Common myeloid progenitor, CD34-positive (primary cell): ENCODE measurements around the gene VPS41.

Source experiments
- CTCF ChIA-PET: fragments of 350-600 bp; sonication (Branson Sonifier 250); formaldehyde crosslinking; loops from one replicate; lab custom pipeline; 2021; ENCODE audit warnings: antibody characterized with exemption; lab: Charles Lee
- POLR2A ChIA-PET: fragments of 350-600 bp; sonication (Branson Sonifier 250); formaldehyde crosslinking; loops from one replicate; lab custom pipeline; 2021; ENCODE audit warnings: antibody characterized with exemption; lab: Charles Lee
- DNase-seq, 3 donors: peaks; one replicate each; pipeline versions ENCODE4 v3.0.0 to v3.0.0-alpha.2; 2013
- H3K27ac ChIP-seq, 2 experiments: 1 replicate in 1 of 2; 2 replicates in 1 of 2; pipeline ENCODE4 v1.7.0; 2013; ENCODE audit warnings: inconsistent platforms in 2 of 2, low read length in 2 of 2, mild to moderate bottlenecking in 2 of 2, low read depth in 1 of 2, moderate library complexity in 1 of 2; ENCODE audit not compliant: severe bottlenecking in 2 of 2, insufficient read depth in 1 of 2, poor library complexity in 1 of 2
- H3K27me3 ChIP-seq, 5 experiments: replicated peaks in 2 of 5; 1 replicate in 3 of 5; 2 replicates in 2 of 5; pipeline versions ENCODE4 v1.6.1 to v1.7.0; 2013; ENCODE audit warnings: low read length in 4 of 5, mild to moderate bottlenecking in 2 of 5, moderate library complexity in 2 of 5, inconsistent platforms in 1 of 5; ENCODE audit not compliant: insufficient read depth in 5 of 5, control insufficient read depth in 4 of 5
- H3K36me3 ChIP-seq, 4 experiments: 1 replicate in 2 of 4; 2 replicates in 2 of 4; pipeline versions ENCODE4 v1.6.1 to v1.7.0; 2013; ENCODE audit warnings: low read length in 3 of 4, control low read depth in 1 of 4, mild to moderate bottlenecking in 1 of 4; ENCODE audit not compliant: control insufficient read depth in 4 of 4, insufficient read depth in 4 of 4
- H3K4me1 ChIP-seq, 4 experiments: 1 replicate in 3 of 4; 2 replicates in 1 of 4; pipeline versions ENCODE4 v1.6.1 to v1.7.1; 2013; ENCODE audit warnings: low read length in 3 of 4, mild to moderate bottlenecking in 3 of 4, control low read depth in 1 of 4, inconsistent platforms in 1 of 4, moderate library complexity in 1 of 4; ENCODE audit not compliant: control insufficient read depth in 4 of 4, insufficient read depth in 4 of 4; ENCODE audit errors: control extremely low read depth in 1 of 4
- H3K4me3 ChIP-seq, 7 experiments: 1 replicate in 4 of 7; 2 replicates in 3 of 7; pipeline versions ENCODE4 v1.5.1 to v1.7.0; 2013; ENCODE audit warnings: mild to moderate bottlenecking in 7 of 7, low read length in 6 of 7, moderate library complexity in 6 of 7, inconsistent platforms in 2 of 7, low read depth in 2 of 7, control low read depth in 1 of 7; ENCODE audit not compliant: insufficient read depth in 4 of 7, control insufficient read depth in 1 of 7; ENCODE audit errors: extremely low read depth in 1 of 7
- H3K9me3 ChIP-seq, 5 experiments: 1 replicate in 4 of 5; 2 replicates in 1 of 5; pipeline versions ENCODE4 v1.6.1 to v1.7.1; 2013; ENCODE audit warnings: low read length in 4 of 5, mild to moderate bottlenecking in 2 of 5, inconsistent platforms in 1 of 5, low read depth in 1 of 5, moderate library complexity in 1 of 5; ENCODE audit not compliant: control insufficient read depth in 4 of 5, insufficient read depth in 2 of 5; ENCODE audit errors: control extremely low read depth in 1 of 5
- WGBS: methylation state at CpG from one replicate; pipeline ENCODE4 v1.1.5; 2013; ENCODE audit not compliant: insufficient coverage; 5-methylcytosine and 5-hydroxymethylcytosine counted together

Gene VPS41

GRCh38 chr7:38775506-38776175 lies 133.3 kb downstream of the VPS41 start:
- no peak overlapping the region for H3K4me3 ChIP-seq
- H3K27me3 ChIP-seq, result no peaks in the 10 kb centered on the region
- H3K9me3 ChIP-seq, result no peaks in the 10 kb centered on the region
- no peak overlapping the region for H3K27ac ChIP-seq
- CTCF ChIA-PET, result no interaction called here
- 92% methylated on average over 2 of the region's 3 CpGs for WGBS
- DNase-seq, result no peak
- H3K4me1 ChIP-seq, result no peaks in the 10 kb centered on the region
- POLR2A ChIA-PET, result no interaction called here
- peaks cover 15 to 41% (median 29%) of the 10 kb centered on the region in 4 experiments for H3K36me3 ChIP-seq

DNA sequence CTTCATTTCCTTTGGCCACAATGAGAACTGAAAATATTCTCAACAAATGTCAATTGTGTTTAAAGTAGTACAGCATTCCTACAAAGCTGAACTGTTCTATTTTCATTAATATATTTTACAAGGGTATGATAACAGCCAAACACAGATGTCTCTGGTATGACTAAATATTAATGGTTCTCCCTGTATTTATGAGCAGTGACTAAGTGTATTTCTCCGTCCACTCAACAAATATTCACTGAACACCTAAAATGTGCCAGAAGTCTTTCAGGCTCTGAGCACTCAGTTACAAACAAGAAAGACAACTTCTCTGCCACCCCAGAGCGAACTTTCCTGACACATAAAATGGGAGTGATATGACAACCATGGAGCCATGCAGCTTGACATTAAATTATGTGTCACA lies 135.6 kb downstream of the VPS41 start:
- H3K36me3 ChIP-seq, result peaks cover 14 to 56% (median 36%) of the 10 kb centered on the region in 4 experiments
- ChIA-PET POLR2A (no interaction called here), CTCF (no interaction called here)
- H3K27me3 ChIP-seq, result no peaks in the 10 kb centered on the region
- no peak overlapping the region for H3K27ac ChIP-seq
- H3K4me3 ChIP-seq, result no peak overlapping the region
- no peak for DNase-seq
- no peaks in the 10 kb centered on the region for H3K4me1 ChIP-seq
- no peaks in the 10 kb centered on the region for H3K9me3 ChIP-seq
- WGBS, result no CpG with 5 or more reads among the region's 2 CpGs

- H3K9me3 ChIP-seq, result no peaks in the 10 kb centered on the region
- H3K27me3 ChIP-seq, result no peaks in the 10 kb centered on the region
- no peak for DNase-seq
- H3K4me3 ChIP-seq, result no peak overlapping the region
- H3K27ac ChIP-seq, result no peak overlapping the region
- CTCF ChIA-PET, result no interaction called here
- H3K36me3 ChIP-seq, result peaks cover 7 to 54% (median 24%) of the 10 kb centered on the region in 4 experiments
- POLR2A ChIA-PET, result no interaction called here
- WGBS, result 86% methylated on average over 1 of the region's 2 CpGs
- no peaks in the 10 kb centered on the region for H3K4me1 ChIP-seq
Measured at GRCh38 chr7:38760226-38760625, 148.8 kb downstream of the VPS41 start.

GRCh38 chr7:38759028-38759427 lies 150.0 kb downstream of the VPS41 start:
- CTCF ChIA-PET, result no interaction called here
- Histone ChIP-seq H3K27ac (no peak overlapping the region), H3K4me1 (no peaks in the 10 kb centered on the region), H3K4me3 (no peak overlapping the region), H3K9me3 (no peaks in the 10 kb centered on the region), H3K27me3 (no peaks in the 10 kb centered on the region), H3K36me3 (peaks cover 7 to 60% (median 26%) of the 10 kb centered on the region in 4 experiments)
- no peak for DNase-seq
- 83% methylated on average over 1 of the region's 2 CpGs for WGBS
- POLR2A ChIA-PET, result no interaction called here

DNA sequence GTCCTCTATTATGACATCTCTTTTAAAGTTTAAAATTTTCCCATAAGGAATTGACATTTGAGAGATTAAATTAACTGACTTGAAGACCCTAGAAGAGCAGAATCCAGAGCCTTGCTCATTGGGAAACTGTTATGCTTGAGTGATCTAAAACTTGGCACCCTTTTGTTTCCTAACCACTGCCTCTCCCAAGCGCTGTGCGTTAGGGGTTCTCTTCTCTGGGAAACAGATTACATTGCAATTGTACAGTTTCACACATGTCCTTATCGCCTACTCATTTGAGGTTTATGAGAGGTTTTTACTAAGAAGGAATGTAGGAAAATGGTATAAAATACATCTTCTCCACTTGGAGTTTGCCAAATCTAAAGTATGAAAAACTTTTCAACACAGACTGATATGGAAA lies 151.1 kb downstream of the VPS41 start:
- no peak for DNase-seq
- no peak overlapping the region for H3K4me3 ChIP-seq
- 100% methylated on average over 2 of the region's 3 CpGs for WGBS
- no peaks in the 10 kb centered on the region for H3K4me1 ChIP-seq
- H3K27me3 ChIP-seq, result no peaks in the 10 kb centered on the region
- peaks cover 5 to 61% (median 33%) of the 10 kb centered on the region in 4 experiments for H3K36me3 ChIP-seq
- H3K27ac ChIP-seq, result no peak overlapping the region
- H3K9me3 ChIP-seq, result no peaks in the 10 kb centered on the region
- POLR2A ChIA-PET, result no interaction called here
- CTCF ChIA-PET, result no interaction called here

DNA sequence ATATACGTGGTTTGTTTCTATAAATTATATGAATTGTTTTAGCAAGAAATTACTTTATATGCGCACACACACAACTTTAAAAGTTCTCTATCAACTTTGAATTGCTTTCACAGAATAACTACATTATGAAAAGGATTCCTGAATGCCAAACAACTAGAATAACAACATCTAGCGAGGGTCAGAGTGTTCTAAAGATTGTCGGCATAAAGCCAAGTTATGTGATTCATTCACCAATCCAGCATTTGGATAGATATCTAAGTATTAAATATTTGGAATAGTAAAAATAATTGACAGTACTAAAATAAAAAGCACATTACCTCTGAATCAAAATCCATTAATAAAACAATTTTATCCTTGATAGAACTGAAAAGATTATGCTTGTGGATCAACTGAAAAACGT lies 152.5 kb downstream of the VPS41 start:
- ChIA-PET CTCF (no interaction called here), POLR2A (no interaction called here)
- no peak for DNase-seq
- H3K36me3 ChIP-seq, result peaks cover 6 to 61% (median 34%) of the 10 kb centered on the region in 4 experiments
- H3K27ac ChIP-seq, result no peak overlapping the region
- no peaks in the 10 kb centered on the region for H3K4me1 ChIP-seq
- no peaks in the 10 kb centered on the region for H3K27me3 ChIP-seq
- H3K4me3 ChIP-seq, result no peak overlapping the region
- WGBS, result no CpG with 5 or more reads among the region's 5 CpGs
- no peaks in the 10 kb centered on the region for H3K9me3 ChIP-seq

DNA sequence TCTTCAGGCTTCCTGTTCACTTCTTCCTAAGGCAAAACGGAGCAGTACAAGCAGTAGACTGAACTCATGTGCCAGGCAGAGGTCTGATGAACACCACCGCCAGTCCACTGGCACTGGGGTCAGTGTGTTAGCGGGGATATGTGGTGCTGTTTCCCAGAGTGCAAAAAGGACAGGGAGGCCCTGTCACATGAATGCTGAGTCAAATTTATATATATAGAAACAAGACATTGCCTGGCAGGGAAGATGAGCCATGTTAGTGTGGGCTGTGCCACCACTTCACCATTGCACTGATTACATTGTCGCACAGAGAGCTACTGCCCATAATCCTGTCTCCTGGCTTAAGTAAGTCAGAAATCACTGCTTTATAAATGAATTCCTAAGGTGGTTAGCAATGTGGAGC lies 155.6 kb downstream of the VPS41 start:
- no peak overlapping the region for H3K4me3 ChIP-seq
- WGBS, result 96% methylated on average over 4 of the region's 4 CpGs
- peaks cover 7 to 49% (median 37%) of the 10 kb centered on the region in 4 experiments for H3K36me3 ChIP-seq
- ChIA-PET POLR2A (interaction anchor here (0.7 kb wide), 1 partner anchor 1695 kb away, joined by 3 read pairs; no protein-coding TSS in a partner anchor), CTCF (no interaction called here)
- H3K27me3 ChIP-seq, result no peaks in the 10 kb centered on the region
- no peak for DNase-seq
- no peak overlapping the region for H3K27ac ChIP-seq
- peaks cover 0 to 3% (median 0%) of the 10 kb centered on the region in 4 experiments for H3K4me1 ChIP-seq
- H3K9me3 ChIP-seq, result no peaks in the 10 kb centered on the region
